Type B pancreatic cell (in vitro differentiated cells): Measurements from ENCODE around the gene UTP25. TPM values are rescaled to one million over a fixed set of nuclear protein-coding genes. Genes with fewer than 3 reads are reported as not detected.

Experiments
- DNase-seq: peaks from one replicate; pipeline ENCODE4 v3.0.0; 2021; ENCODE audit warnings: mixed read lengths; ENCODE audit not compliant: unreplicated experiment; ENCODE audit errors: extremely low spot score
- H3K27ac Mint-ChIP-seq: 2 replicates; pipeline ENCODE4 v1.8.0; 2021; ENCODE audit warnings: mild to moderate bottlenecking, mixed read lengths
- H3K27me3 Mint-ChIP-seq: 2 replicates; pipeline ENCODE4 v1.8.0; 2021; ENCODE audit warnings: mixed read lengths
- H3K36me3 Mint-ChIP-seq: 2 replicates; pipeline ENCODE4 v1.8.0; 2021; ENCODE audit warnings: mixed read lengths
- H3K4me1 Mint-ChIP-seq: one replicate; pipeline ENCODE4 v1.8.0; 2021; ENCODE audit warnings: mixed read lengths; ENCODE audit not compliant: unreplicated experiment
- H3K4me3 Mint-ChIP-seq: 2 replicates; pipeline ENCODE4 v1.8.0; 2021; ENCODE audit warnings: mild to moderate bottlenecking, mixed read lengths
- H3K9me3 Mint-ChIP-seq: 2 replicates; pipeline ENCODE4 v1.8.0; 2021; ENCODE audit warnings: mixed read lengths
- CTCF ChIP-seq: fragments of 200-600 bp; sonication (generic); conservative IDR thresholded peaks from 2 replicates; pipeline ENCODE4 v1.5.0; 2021; ENCODE audit warnings: antibody characterized with exemption, mild to moderate bottlenecking
- total RNA-seq: library from RNA; stranded (reverse); gene quantifications from 2 replicates; pipeline ENCODE4 v1.2.1, GENCODE V29; 2021; ENCODE audit warnings: low replicate concordance

UTP25 gene
- total RNA-seq, 1 donor from 2014 or later = 9.4 TPM

- Mint-ChIP-seq H3K36me3 (peaks cover 34% of the 10 kb centered on the region), H3K27ac (peak within 1 kb of the TSS; percentile 98), H3K4me1 (peaks cover 30% of the 10 kb centered on the region), H3K4me3 (peak within 1 kb of the TSS; percentile 96), H3K9me3 (no peaks in the 10 kb centered on the region), H3K27me3 (peaks cover 14% of the 10 kb centered on the region)
- DNase-seq = peak; percentile 100
- TF ChIP-seq CTCF = no peak
Observed at GRCh38 chr1:209784265-209785169, 43.3 kb upstream of the UTP25 start, which contains the start of gene C1orf74. C1orf74 (minus strand) TSS chr1:209784559; CDS start chr1:209783634, 925 bp downstream.

- Mint-ChIP-seq H3K9me3 (no peaks in the 10 kb centered on the region), H3K4me1 (peaks cover 26% of the 10 kb centered on the region), H3K4me3 (no peak overlapping the region), H3K27ac (peak overlapping the region; percentile 98), H3K36me3 (peaks cover 34% of the 10 kb centered on the region), H3K27me3 (peaks cover 19% of the 10 kb centered on the region)
- no peak for TF ChIP-seq CTCF
- DNase-seq = no peak
Observed at GRCh38 chr1:209785592-209785991, 42.2 kb upstream of the UTP25 start.

GRCh38 chr1:209786146-209786545 is 41.6 kb upstream of the UTP25 start:
- peak overlapping the region; percentile 98 for H3K27ac Mint-ChIP-seq
- H3K27me3 Mint-ChIP-seq = peaks cover 21% of the 10 kb centered on the region
- H3K4me1 Mint-ChIP-seq = peaks cover 26% of the 10 kb centered on the region
- DNase-seq = no peak
- no peak overlapping the region for H3K4me3 Mint-ChIP-seq
- no peak for TF ChIP-seq CTCF
- peaks cover 39% of the 10 kb centered on the region for H3K36me3 Mint-ChIP-seq
- no peaks in the 10 kb centered on the region for H3K9me3 Mint-ChIP-seq

GRCh38 chr1:209787551-209787950 is 40.2 kb upstream of the UTP25 start:
- H3K9me3 Mint-ChIP-seq = no peaks in the 10 kb centered on the region
- DNase-seq = no peak
- peak overlapping the region; percentile 50 for H3K4me3 Mint-ChIP-seq
- TF ChIP-seq CTCF = no peak
- peak overlapping the region; percentile 98 for H3K27ac Mint-ChIP-seq
- peaks cover 45% of the 10 kb centered on the region for H3K36me3 Mint-ChIP-seq
- peaks cover 26% of the 10 kb centered on the region for H3K4me1 Mint-ChIP-seq
- peaks cover 28% of the 10 kb centered on the region for H3K27me3 Mint-ChIP-seq

- no peak for DNase-seq
- no peaks in the 10 kb centered on the region for H3K9me3 Mint-ChIP-seq
- TF ChIP-seq CTCF = no peak
- H3K4me3 Mint-ChIP-seq = no peak overlapping the region
- peaks cover 15% of the 10 kb centered on the region for H3K4me1 Mint-ChIP-seq
- H3K27ac Mint-ChIP-seq = no peak overlapping the region
- H3K36me3 Mint-ChIP-seq = peaks cover 50% of the 10 kb centered on the region
- H3K27me3 Mint-ChIP-seq = peaks cover 27% of the 10 kb centered on the region
Observed at GRCh38 chr1:209789245-209789644, 38.5 kb upstream of the UTP25 start.
